ENCODE results near the gene SDHB. TPM values are rescaled to one million over a fixed set of nuclear protein-coding genes. Genes with fewer than 3 reads are reported as not detected.

The SDHB gene
- total RNA-seq, 5 donors from 2014 or later (not counting 1 experiment from before 2014, with no cell fraction given) = 46.2 to 61.7 (median 57.6) TPM

DNA sequence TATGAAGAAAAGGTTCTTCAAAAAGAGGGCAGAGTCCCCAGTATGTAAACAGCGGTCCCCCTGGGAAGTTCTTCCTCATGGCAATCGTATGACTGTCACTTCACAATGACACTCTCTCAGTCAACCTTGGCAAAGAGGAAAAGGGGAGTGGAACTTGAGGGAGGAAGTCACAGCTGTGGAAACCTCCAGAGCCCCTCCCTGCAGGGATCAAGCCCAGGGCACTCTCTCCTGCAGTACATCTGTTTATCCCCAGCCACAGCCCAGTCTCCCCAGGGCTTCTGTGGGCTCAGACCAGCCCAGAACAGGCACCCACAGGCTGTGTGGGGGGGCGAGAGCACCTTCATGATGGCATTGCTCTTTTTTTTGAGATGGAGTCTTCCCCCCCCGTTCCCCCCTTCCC is 44.1 kb downstream of the SDHB start:
- DNase-seq = no peak
- POLR2A ChIA-PET = no interaction called here
- no peak for ATAC-seq (replicated peaks in 1 of 4)
- CTCF ChIA-PET = no interaction called here
- H3K4me1 ChIP-seq (ENCODE audit: control insufficient read depth in 1 of 2, extremely low read depth in 1 of 2, insufficient read depth in 2 of 2, low read length in 2 of 2) = peaks cover 7 to 24% of the 10 kb centered on the region in 2 experiments
- no peaks in the 10 kb centered on the region for H3K36me3 Mint-ChIP-seq
- H3K4me3 Mint-ChIP-seq = peak overlapping the region in 2 of 3 donors; percentile 53 to 83
- no peak overlapping the region for H3K4me3 ChIP-seq (ENCODE audit: control insufficient read depth in 1 of 2, extremely low read depth in 1 of 2, low read length in 1 of 2)
- H3K4me1 Mint-ChIP-seq = peaks cover 19 to 23% (median 22%) of the 10 kb centered on the region in 3 donors
- no CpG with 5 or more reads among the region's 4 CpGs for WGBS (ENCODE audit: insufficient coverage)
- H3K27me3 ChIP-seq (replicated peaks in 1 of 2; ENCODE audit: control insufficient read depth in 2 of 2, extremely low read depth in 1 of 2, insufficient read depth in 2 of 2, low read length in 1 of 2) = no peaks in the 10 kb centered on the region
- no peak overlapping the region for H3K27ac Mint-ChIP-seq
- no peak overlapping the region for H3K27ac ChIP-seq (ENCODE audit: low read length)
- H3K9me3 Mint-ChIP-seq = no peaks in the 10 kb centered on the region
- no peaks in the 10 kb centered on the region for H3K9me3 ChIP-seq
- no peaks in the 10 kb centered on the region for H3K27me3 Mint-ChIP-seq
- H3K36me3 ChIP-seq (ENCODE audit: control insufficient read depth in 2 of 2, extremely low read depth in 1 of 2, insufficient read depth in 1 of 2, low read length in 1 of 2) = peaks cover 8 to 15% of the 10 kb centered on the region in 2 donors

DNA sequence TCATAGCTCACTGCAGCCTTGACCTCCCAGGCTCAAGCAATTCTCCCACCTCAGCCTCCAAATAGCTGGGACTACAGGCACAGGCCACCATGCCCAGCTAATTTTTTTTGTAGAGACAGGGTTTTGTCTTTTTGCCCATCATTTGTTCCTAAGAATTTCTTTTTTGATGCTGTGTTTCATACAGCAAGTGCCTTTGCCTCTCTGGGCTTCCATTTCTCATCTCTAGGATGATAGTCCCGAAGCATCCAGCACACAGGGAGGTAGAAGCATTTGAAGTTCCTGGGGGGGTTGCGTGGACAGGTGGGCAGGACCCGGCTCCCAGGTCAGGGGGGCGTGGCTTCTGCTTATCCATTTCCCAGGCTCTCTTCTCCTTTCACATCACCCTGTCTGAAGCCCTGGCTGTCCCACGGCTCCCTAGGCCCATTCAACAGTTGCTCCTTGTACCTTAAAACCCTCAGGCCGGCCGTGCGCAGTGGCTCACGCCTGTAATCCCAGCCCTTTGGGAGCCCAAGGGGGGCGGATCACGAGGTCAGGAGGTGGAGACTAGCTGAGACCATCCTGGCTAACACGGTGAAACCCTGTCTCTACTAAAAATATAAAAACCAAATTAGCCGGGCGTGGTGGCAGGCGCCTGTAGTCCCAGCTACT is 45.5 kb downstream of the SDHB start:
- Histone ChIP-seq H3K27me3 (replicated peaks in 1 of 2; ENCODE audit: control insufficient read depth in 2 of 2, extremely low read depth in 1 of 2, insufficient read depth in 2 of 2, low read length in 1 of 2) (no peaks in the 10 kb centered on the region), H3K27ac (ENCODE audit: low read length) (no peak overlapping the region), H3K4me1 (ENCODE audit: control insufficient read depth in 1 of 2, extremely low read depth in 1 of 2, insufficient read depth in 2 of 2, low read length in 2 of 2) (peaks cover 7 to 24% of the 10 kb centered on the region in 2 experiments), H3K9me3 (no peaks in the 10 kb centered on the region), H3K4me3 (ENCODE audit: control insufficient read depth in 1 of 2, extremely low read depth in 1 of 2, low read length in 1 of 2) (no peak overlapping the region), H3K36me3 (ENCODE audit: control insufficient read depth in 2 of 2, extremely low read depth in 1 of 2, insufficient read depth in 1 of 2, low read length in 1 of 2) (peaks cover 8 to 25% of the 10 kb centered on the region in 2 donors)
- Mint-ChIP-seq H3K9me3 (no peaks in the 10 kb centered on the region), H3K27ac (no peak overlapping the region), H3K4me3 (no peak overlapping the region), H3K36me3 (peaks cover 8% of the 10 kb centered on the region), H3K4me1 (peaks cover 19 to 23% (median 22%) of the 10 kb centered on the region in 3 donors), H3K27me3 (no peaks in the 10 kb centered on the region)
- no peak for ATAC-seq (replicated peaks in 1 of 4)
- POLR2A ChIA-PET = interaction anchor here in 1 of 2 donors (0.6 kb wide), 1 partner anchor 12 kb away, joined by 16 read pairs; no protein-coding TSS in a partner anchor
- no peak for DNase-seq
- CTCF ChIA-PET = no interaction called here
- 100% methylated on average over 3 of the region's 15 CpGs for WGBS (ENCODE audit: insufficient coverage)

DNA sequence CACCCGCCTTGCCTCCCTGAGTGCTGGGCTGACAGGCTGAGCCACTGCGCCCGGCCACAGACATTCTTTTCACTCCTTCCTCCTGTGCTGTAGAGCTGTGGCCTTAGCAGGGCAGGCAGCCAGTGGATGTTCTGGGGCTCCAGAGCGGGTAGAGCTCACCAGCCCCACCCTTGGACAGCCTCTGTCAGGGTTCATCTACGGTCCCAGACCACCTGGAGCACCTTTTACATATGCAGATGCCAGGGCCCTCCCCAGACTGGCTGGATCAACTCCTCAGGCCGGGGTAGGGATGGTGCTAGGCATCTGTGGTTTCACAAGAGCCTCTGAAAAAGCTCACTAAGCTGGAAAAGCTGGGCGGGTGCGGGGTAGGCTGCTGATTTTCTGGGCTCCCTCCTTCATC is 46.7 kb downstream of the SDHB start:
- peaks cover 7 to 20% of the 10 kb centered on the region in 2 experiments for H3K4me1 ChIP-seq (ENCODE audit: control insufficient read depth in 1 of 2, extremely low read depth in 1 of 2, insufficient read depth in 2 of 2, low read length in 2 of 2)
- ChIA-PET POLR2A (no interaction called here), CTCF (no interaction called here)
- Mint-ChIP-seq H3K36me3 (peaks cover 15% of the 10 kb centered on the region), H3K27me3 (no peaks in the 10 kb centered on the region), H3K27ac (no peak overlapping the region), H3K4me1 (peaks cover 17 to 22% (median 20%) of the 10 kb centered on the region in 3 donors), H3K9me3 (no peaks in the 10 kb centered on the region), H3K4me3 (no peak overlapping the region)
- no peak overlapping the region for H3K4me3 ChIP-seq (ENCODE audit: control insufficient read depth in 1 of 2, extremely low read depth in 1 of 2, low read length in 1 of 2)
- 98% methylated on average over 5 of the region's 8 CpGs for WGBS (ENCODE audit: insufficient coverage)
- H3K9me3 ChIP-seq = no peaks in the 10 kb centered on the region
- H3K36me3 ChIP-seq (ENCODE audit: control insufficient read depth in 2 of 2, extremely low read depth in 1 of 2, insufficient read depth in 1 of 2, low read length in 1 of 2) = peaks cover 8 to 34% of the 10 kb centered on the region in 2 donors
- H3K27me3 ChIP-seq (replicated peaks in 1 of 2; ENCODE audit: control insufficient read depth in 2 of 2, extremely low read depth in 1 of 2, insufficient read depth in 2 of 2, low read length in 1 of 2) = no peaks in the 10 kb centered on the region
- ATAC-seq (replicated peaks in 1 of 4) (no peak), DNase-seq (no peak)
- no peak overlapping the region for H3K27ac ChIP-seq (ENCODE audit: low read length)

DNA sequence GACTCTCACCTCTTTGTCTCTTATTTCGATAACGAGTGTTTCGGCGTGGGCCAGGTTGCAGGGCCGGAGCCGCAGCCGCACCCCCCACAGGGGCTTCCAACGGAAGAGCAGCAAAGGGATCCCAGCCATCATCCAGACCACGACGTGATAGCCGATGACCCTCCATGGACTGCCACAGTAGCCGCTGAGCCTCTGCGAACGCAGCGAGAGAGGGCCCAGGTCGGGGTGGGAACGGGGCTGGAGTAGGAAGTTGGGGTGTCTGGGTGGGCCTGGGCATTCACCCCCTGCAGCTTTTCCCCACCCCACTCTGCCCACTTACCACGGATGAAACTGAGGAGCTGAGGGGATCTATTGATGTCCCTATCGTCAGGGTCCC is 48.5 kb downstream of the SDHB start:
- Mint-ChIP-seq H3K9me3 (no peaks in the 10 kb centered on the region), H3K27ac (no peak overlapping the region), H3K36me3 (peaks cover 22% of the 10 kb centered on the region), H3K27me3 (no peaks in the 10 kb centered on the region), H3K4me1 (peaks cover 8 to 12% (median 10%) of the 10 kb centered on the region in 3 donors), H3K4me3 (no peak overlapping the region)
- POLR2A ChIA-PET = no interaction called here
- H3K9me3 ChIP-seq = no peaks in the 10 kb centered on the region
- DNase-seq = no peak
- no peak for ATAC-seq (replicated peaks in 1 of 4)
- peaks cover 14 to 41% of the 10 kb centered on the region in 2 donors for H3K36me3 ChIP-seq (ENCODE audit: control insufficient read depth in 2 of 2, extremely low read depth in 1 of 2, insufficient read depth in 1 of 2, low read length in 1 of 2)
- WGBS (ENCODE audit: insufficient coverage) = 96% methylated on average over 8 of the region's 19 CpGs
- H3K4me3 ChIP-seq (ENCODE audit: control insufficient read depth in 1 of 2, extremely low read depth in 1 of 2, low read length in 1 of 2) = no peak overlapping the region
- no peak overlapping the region for H3K27ac ChIP-seq (ENCODE audit: low read length)
- peaks cover 2 to 7% of the 10 kb centered on the region in 2 experiments for H3K4me1 ChIP-seq (ENCODE audit: control insufficient read depth in 1 of 2, extremely low read depth in 1 of 2, insufficient read depth in 2 of 2, low read length in 2 of 2)
- CTCF ChIA-PET = no interaction called here
- no peaks in the 10 kb centered on the region for H3K27me3 ChIP-seq (replicated peaks in 1 of 2; ENCODE audit: control insufficient read depth in 2 of 2, extremely low read depth in 1 of 2, insufficient read depth in 2 of 2, low read length in 1 of 2)

DNA sequence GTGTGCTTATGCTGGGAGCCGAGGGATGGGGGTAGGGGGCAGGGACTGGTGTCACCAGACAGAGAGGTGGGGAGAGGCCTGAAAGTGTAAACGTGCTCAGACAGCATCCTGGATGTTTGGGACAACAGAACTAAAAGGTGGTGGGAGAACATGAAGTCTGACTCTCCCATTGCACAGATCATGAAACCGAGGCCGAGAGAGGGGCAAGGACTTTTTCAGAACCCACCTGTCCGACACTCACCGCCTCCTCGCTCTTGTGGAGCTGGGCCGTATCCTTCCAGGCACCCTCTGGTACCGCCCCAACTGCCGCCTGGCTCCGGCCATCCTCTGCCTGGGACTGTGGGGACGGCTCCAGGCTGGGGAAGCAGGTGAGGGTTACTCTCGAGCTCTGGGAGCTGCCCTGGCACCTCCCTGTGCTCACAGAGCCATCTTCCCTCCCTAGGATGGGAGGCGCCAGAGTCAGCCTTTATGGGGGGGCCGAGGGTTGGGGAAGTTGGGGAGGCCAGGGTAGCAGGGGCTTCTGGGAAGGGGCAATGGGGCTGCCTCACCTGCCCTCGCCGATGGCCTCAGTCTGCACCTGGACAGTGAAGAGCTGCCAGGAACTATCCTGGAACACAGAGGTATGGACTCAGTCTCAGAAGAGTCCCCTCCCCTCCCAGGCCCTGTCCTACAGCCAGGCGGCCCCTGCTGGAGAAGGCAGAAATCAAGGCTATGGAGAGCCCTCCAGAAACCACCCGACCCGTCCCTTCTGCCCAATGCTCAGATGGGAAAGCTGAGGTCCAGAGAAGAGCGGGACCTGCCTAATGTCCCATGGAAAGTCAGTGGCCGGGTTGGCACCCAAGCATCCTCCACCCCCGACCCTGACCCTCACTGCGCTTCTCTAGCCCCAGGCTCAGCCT is 49.1 kb downstream of the SDHB start:
- 95% methylated on average over 17 of the region's 24 CpGs for WGBS (ENCODE audit: insufficient coverage)
- H3K4me1 ChIP-seq (ENCODE audit: control insufficient read depth in 1 of 2, extremely low read depth in 1 of 2, insufficient read depth in 2 of 2, low read length in 2 of 2) = peaks cover 0 to under 1% of the 10 kb centered on the region in 2 experiments
- Mint-ChIP-seq H3K4me1 (peaks cover 1 to 5% (median 5%) of the 10 kb centered on the region in 3 donors), H3K27ac (no peak overlapping the region), H3K27me3 (no peaks in the 10 kb centered on the region), H3K36me3 (peaks cover 23% of the 10 kb centered on the region), H3K9me3 (no peaks in the 10 kb centered on the region), H3K4me3 (no peak overlapping the region)
- ATAC-seq (replicated peaks in 1 of 4) (no peak), DNase-seq (no peak)
- peaks cover 15 to 44% of the 10 kb centered on the region in 2 donors for H3K36me3 ChIP-seq (ENCODE audit: control insufficient read depth in 2 of 2, extremely low read depth in 1 of 2, insufficient read depth in 1 of 2, low read length in 1 of 2)
- CTCF ChIA-PET = no interaction called here
- POLR2A ChIA-PET = no interaction called here
- no peak overlapping the region for H3K27ac ChIP-seq (ENCODE audit: low read length)
- no peaks in the 10 kb centered on the region for H3K27me3 ChIP-seq (replicated peaks in 1 of 2; ENCODE audit: control insufficient read depth in 2 of 2, extremely low read depth in 1 of 2, insufficient read depth in 2 of 2, low read length in 1 of 2)
- H3K9me3 ChIP-seq = no peaks in the 10 kb centered on the region
- no peak overlapping the region for H3K4me3 ChIP-seq (ENCODE audit: control insufficient read depth in 1 of 2, extremely low read depth in 1 of 2, low read length in 1 of 2)

DNA sequence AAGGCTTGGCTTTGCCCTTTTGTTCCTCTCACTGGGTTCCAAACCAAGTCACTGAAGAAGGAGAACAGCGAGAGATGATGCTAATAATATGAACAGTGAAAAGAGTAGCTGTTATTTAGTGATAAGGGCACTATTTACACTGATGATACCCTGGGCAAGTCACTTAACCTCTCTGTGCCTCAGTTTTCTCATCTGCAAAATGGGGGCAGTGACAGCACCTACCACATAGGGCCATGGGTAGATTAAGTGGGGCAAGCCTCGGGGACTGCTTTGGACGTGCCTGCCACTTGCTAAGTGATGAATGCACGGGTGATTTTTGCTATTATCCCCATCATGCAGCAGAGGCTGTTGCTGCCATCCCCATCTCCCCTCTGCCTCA is 51.3 kb downstream of the SDHB start:
- ChIA-PET CTCF (no interaction called here), POLR2A (no interaction called here)
- ATAC-seq (replicated peaks in 1 of 4) (no peak), DNase-seq (no peak)
- no peaks in the 10 kb centered on the region for H3K4me1 Mint-ChIP-seq
- Histone ChIP-seq H3K27me3 (replicated peaks in 1 of 2; ENCODE audit: control insufficient read depth in 2 of 2, extremely low read depth in 1 of 2, insufficient read depth in 2 of 2, low read length in 1 of 2) (no peaks in the 10 kb centered on the region), H3K4me3 (ENCODE audit: control insufficient read depth in 1 of 2, extremely low read depth in 1 of 2, low read length in 1 of 2) (no peak overlapping the region), H3K4me1 (ENCODE audit: control insufficient read depth in 1 of 2, extremely low read depth in 1 of 2, insufficient read depth in 2 of 2, low read length in 2 of 2) (no peaks in the 10 kb centered on the region), H3K36me3 (ENCODE audit: control insufficient read depth in 2 of 2, extremely low read depth in 1 of 2, insufficient read depth in 1 of 2, low read length in 1 of 2) (peaks cover 18 to 59% of the 10 kb centered on the region in 2 donors), H3K9me3 (no peaks in the 10 kb centered on the region), H3K27ac (ENCODE audit: low read length) (no peak overlapping the region)
- no CpG with 5 or more reads among the region's 4 CpGs for WGBS (ENCODE audit: insufficient coverage)
- H3K27ac Mint-ChIP-seq = no peak overlapping the region
- no peaks in the 10 kb centered on the region for H3K27me3 Mint-ChIP-seq
- H3K36me3 Mint-ChIP-seq = peaks cover 37% of the 10 kb centered on the region
- no peak overlapping the region for H3K4me3 Mint-ChIP-seq
- no peaks in the 10 kb centered on the region for H3K9me3 Mint-ChIP-seq

Data from T-cell (primary cell).